Gastrocnemius medialis (tissue), 4 donors: Measurements from ENCODE around the gene ACOXL.

Experiments
- CTCF ChIP-seq, 5 experiments: fragments of 450-650 bp in 3 of 5; fragments of 200-600 bp in 2 of 5; sonication (generic) in 2 of 5; IDR thresholded peaks in 4 of 5; conservative IDR thresholded peaks in 1 of 5; 1 replicate in 4 of 5; 2 replicates in 1 of 5; pipeline ENCODE4 v1.5.1; 2016 to 2019; ENCODE audit warnings: antibody characterized with exemption in 5 of 5, mild to moderate bottlenecking in 3 of 5, moderate library complexity in 3 of 5
- POLR2A ChIP-seq, 2 donors: fragments of 450-650 bp; IDR thresholded peaks; one replicate each; pipeline ENCODE4 v1.6.1; 2017; ENCODE audit warnings: antibody characterized with exemption in 2 of 2, mild to moderate bottlenecking in 2 of 2, moderate library complexity in 2 of 2

GRCh38 chr2:110931648-110932047 lies 199.3 kb downstream of the ACOXL start:
- TF ChIP-seq CTCF (IDR thresholded peaks at IDR 0.05 in 4 of 5, conservative IDR thresholded peaks at IDR 0.05 in 1 of 5): no peak
- no peak for TF ChIP-seq POLR2A (IDR thresholded peaks at IDR 0.05)
